Psoas muscle (tissue), 8 donors: ENCODE data around the gene TGFBR2. TPM values are rescaled to one million over a fixed set of nuclear protein-coding genes. Genes with fewer than 3 reads are reported as not detected.

Source experiments
- ATAC-seq, 4 donors: fragments of 200-7000 bp; cut with Tn5 transposase; one replicate each; pipeline ENCODE4 v1.9.1; 2020; ENCODE audit warnings: moderate library complexity in 3 of 4, mild to moderate bottlenecking in 2 of 4
- DNase-seq, 2 donors: peaks; one replicate each; pipeline ENCODE4 v3.0.0-alpha.2; 2020
- H3K27ac ChIP-seq: fragments of 200-600 bp; one replicate; pipeline ENCODE4 v1.8.0; 2022
- H3K27me3 ChIP-seq, 3 donors: fragments of 200-600 bp in 1 of 3; one replicate each; pipeline versions ENCODE4 v1.6.1 to v1.8.0; 2013 to 2022; ENCODE audit warnings: low read length in 2 of 3, mild to moderate bottlenecking in 2 of 3, moderate library complexity in 1 of 3; ENCODE audit not compliant: insufficient read depth in 3 of 3
- H3K36me3 ChIP-seq, 2 donors: fragments of 200-600 bp in 1 of 2; one replicate each; pipeline versions ENCODE4 v1.6.1 to v1.8.0; 2013 to 2022; ENCODE audit warnings: low read depth in 1 of 2, mild to moderate bottlenecking in 1 of 2, moderate library complexity in 1 of 2; ENCODE audit not compliant: insufficient read depth in 1 of 2
- H3K4me1 ChIP-seq: fragments of 200-600 bp; one replicate; pipeline ENCODE4 v1.8.0; 2022
- H3K4me3 ChIP-seq: fragments of 200-600 bp; one replicate; pipeline ENCODE4 v1.8.0; 2022; ENCODE audit warnings: mild to moderate bottlenecking
- H3K9me3 ChIP-seq: fragments of 200-600 bp; one replicate; pipeline ENCODE4 v1.8.0; 2022
- CTCF ChIP-seq: fragments of 200-600 bp; IDR thresholded peaks from one replicate; pipeline ENCODE4 v1.8.0; 2022; ENCODE audit warnings: antibody characterized with exemption
- WGBS, 3 donors: extraction: QIAGEN DNeasy Blood & Tissue Kit; methylation state at CpG; one replicate each; pipeline versions ENCODE4 v1.1.6 to v1.1.7; 2013; 5-methylcytosine and 5-hydroxymethylcytosine counted together
- intact Hi-C, 2 donors: fragments of 100-400 bp; cut with DNase I; formaldehyde crosslinking; loops; one replicate each; pipeline versions ENCODE4 v1.11.0 to v1.14.2; 2022
- polyA plus RNA-seq, 3 donors: library from polyadenylated mRNA; stranded (reverse); fragments of 200-250 nt; gene quantifications; one replicate each; pipeline ENCODE4 v1.2.3, GENCODE V29; 2013
- total RNA-seq, 4 donors: library from RNA; stranded (reverse); fragmentation: NEBNext Ultra II Directional in 2 of 4; extraction: Animal tissue kit (Norgen Biotek cat#: 25700) in 2 of 4; gene quantifications; one replicate each; pipeline versions ENCODE4 v1.2.1 to v1.2.4, GENCODE V29; 2021 to 2023
- donor health status: healthy with polysubstance abuse.
- donor health status: DM: no; HTN: no; CAD: no; lungs with moderate emphysema.
- donor health status: Bipolar disorder and iron deficiency.
- donor health status: healthy.
- donor health status: DM: yes; HTN: yes; CAD: no.
- donor health status: DM: no; HTN: no; CAD: no.
- donor health status: DM: no; HTN: no; CAD: no.
- donor health status: DM: yes; HTN: yes; CAD: no.

The TGFBR2 gene
- total and polyA plus RNA-seq, 7 donors, result 19.7 to 58.8 (median 42.6) TPM

DNA sequence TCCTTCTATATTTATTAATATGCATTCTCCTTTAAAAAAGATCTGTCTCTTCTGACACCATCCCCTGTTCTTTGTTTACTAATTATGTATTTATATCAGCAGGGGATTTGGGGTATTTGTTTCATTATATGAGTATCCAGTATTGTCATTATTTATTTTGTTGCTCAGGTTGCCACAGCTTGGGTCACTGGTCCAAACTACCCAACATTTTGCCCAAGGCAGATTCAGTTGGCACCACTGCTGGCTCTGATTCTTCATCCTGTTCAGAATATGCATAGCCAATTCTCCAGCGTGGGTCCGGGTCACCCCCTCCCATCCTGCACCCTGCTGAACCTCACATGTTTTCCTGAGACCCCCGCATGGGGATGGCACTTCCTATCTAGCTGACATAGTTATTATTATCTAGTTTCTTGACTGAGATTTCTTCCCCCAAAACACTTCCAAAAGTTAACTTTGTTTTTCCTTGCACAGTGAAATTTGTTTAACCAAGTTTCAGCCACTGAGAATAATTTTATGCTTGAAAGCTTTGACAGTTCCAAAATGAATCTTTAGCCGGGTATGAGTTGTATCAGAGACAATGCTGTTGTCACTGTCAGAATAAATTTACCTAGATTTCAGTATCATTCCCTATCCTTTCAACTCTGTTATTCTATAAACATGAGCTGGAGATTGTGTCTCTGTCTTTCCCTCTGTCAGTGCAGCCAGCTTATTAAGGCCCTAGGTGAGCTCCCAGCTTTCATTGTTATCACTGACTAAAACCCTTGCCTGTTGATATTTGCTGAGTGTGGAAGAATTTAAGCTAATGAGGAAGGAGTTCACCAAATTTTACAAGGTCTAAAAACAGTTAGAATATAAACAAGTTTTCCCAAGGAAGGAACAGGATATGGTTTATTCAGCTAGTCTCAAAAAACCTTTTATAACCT lies 70.3 kb downstream of the TGFBR2 start:
- WGBS, 3 donors, result 49 to 77% (median 64%) methylated on average over 4 of the region's 4 CpGs
- ATAC-seq (no peak), DNase-seq (no peak)
- Histone ChIP-seq H3K27me3 (no peaks in the 10 kb centered on the region), H3K4me1 (peaks cover 19% of the 10 kb centered on the region), H3K36me3 (peaks cover 13 to 67% of the 10 kb centered on the region in 2 donors), H3K4me3 (no peak overlapping the region), H3K27ac (no peak overlapping the region), H3K9me3 (no peaks in the 10 kb centered on the region)
- TF ChIP-seq CTCF, result no peak
- intact Hi-C loops, result loop anchor here in 1 of 2 donors (2.0 kb wide), 1 partner anchor 18 kb away; no protein-coding TSS in a partner anchor

- H3K27me3 ChIP-seq, result no peaks in the 10 kb centered on the region
- H3K4me3 ChIP-seq, result no peak overlapping the region
- H3K4me1 ChIP-seq, result peaks cover 25% of the 10 kb centered on the region
- DNase-seq (no peak), ATAC-seq (no peak)
- 88 to 90% (median 88%) methylated on average over 8 of the region's 8 CpGs for WGBS, 3 donors
- intact Hi-C loops, result loop anchor here in 1 of 2 donors (2.0 kb wide), 1 partner anchor 19 kb away; no protein-coding TSS in a partner anchor
- no peaks in the 10 kb centered on the region for H3K9me3 ChIP-seq
- no peak for TF ChIP-seq CTCF
- peaks cover 10 to 61% of the 10 kb centered on the region in 2 donors for H3K36me3 ChIP-seq
- no peak overlapping the region for H3K27ac ChIP-seq
These were observed 70.9 kb downstream of the TGFBR2 start for GRCh38 chr3:30677347-30677685.

- Histone ChIP-seq H3K9me3 (no peaks in the 10 kb centered on the region), H3K36me3 (peaks cover 10 to 49% of the 10 kb centered on the region in 2 donors), H3K4me1 (peaks cover 41% of the 10 kb centered on the region), H3K4me3 (no peak overlapping the region), H3K27me3 (no peaks in the 10 kb centered on the region), H3K27ac (no peak overlapping the region)
- intact Hi-C loops, result no loop called here
- no peak for TF ChIP-seq CTCF
- ATAC-seq, result no peak
- DNase-seq, result no peak
These were observed 72.6 kb downstream of the TGFBR2 start for GRCh38 chr3:30679045-30679444.

GRCh38 chr3:30680789-30681648 lies 74.6 kb downstream of the TGFBR2 start:
- H3K4me1 ChIP-seq, result peaks cover 47% of the 10 kb centered on the region
- H3K27ac ChIP-seq, result peak overlapping the region; percentile 6
- WGBS, 3 donors, result 45 to 62% (median 62%) methylated on average over 18 of the region's 18 CpGs
- TF ChIP-seq CTCF, result no peak
- no peaks in the 10 kb centered on the region for H3K27me3 ChIP-seq
- no peak for ATAC-seq
- peaks cover 5 to 32% of the 10 kb centered on the region in 2 donors for H3K36me3 ChIP-seq
- intact Hi-C loops, result loop anchor here in 1 of 2 donors (10.0 kb wide), 1 partner anchor 236 kb away; no protein-coding TSS in a partner anchor
- no peak overlapping the region for H3K4me3 ChIP-seq
- no peaks in the 10 kb centered on the region for H3K9me3 ChIP-seq
- no peak for DNase-seq
